ENCODE measurements around the gene CHKB. TPM values are rescaled to one million over a fixed set of nuclear protein-coding genes. Genes with fewer than 3 reads are reported as not detected.

Gene CHKB
- total RNA-seq, 5 donors from 2014 or later (not counting 1 experiment from before 2014, with no cell fraction given) = 151 to 209 (median 203) TPM

DNA sequence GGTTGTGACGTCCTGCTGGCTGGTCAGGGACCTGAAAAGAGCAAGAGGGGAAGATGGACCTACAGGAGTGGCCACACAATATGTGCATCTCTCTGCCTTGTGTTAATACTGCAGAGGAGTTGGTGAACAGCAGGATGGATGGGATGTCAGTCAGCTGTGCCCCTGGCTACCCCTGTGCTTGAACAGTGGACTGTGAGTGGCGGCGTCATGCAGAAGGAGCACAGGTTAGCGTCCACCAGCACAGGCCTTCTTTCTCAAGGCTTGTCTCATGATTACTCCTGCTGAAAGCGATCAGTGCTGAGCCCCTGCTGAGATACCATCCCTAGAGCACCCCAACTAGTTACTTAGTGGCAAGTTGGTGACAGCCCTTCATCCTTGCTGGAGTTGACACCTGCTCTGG is 3.8 kb upstream of the CHKB start:
- 96% methylated on average over 3 of the region's 5 CpGs for WGBS (ENCODE audit: insufficient coverage)
- Mint-ChIP-seq H3K4me3 (no peak overlapping the region), H3K9me3 (no peaks in the 10 kb centered on the region), H3K27me3 (no peaks in the 10 kb centered on the region), H3K36me3 (peaks cover 4% of the 10 kb centered on the region), H3K4me1 (peaks cover 12 to 17% (median 12%) of the 10 kb centered on the region in 3 donors), H3K27ac (no peak overlapping the region)
- H3K4me3 ChIP-seq (ENCODE audit: control insufficient read depth in 1 of 2, extremely low read depth in 1 of 2, low read length in 1 of 2) = no peak overlapping the region
- no peaks in the 10 kb centered on the region for H3K9me3 ChIP-seq
- ChIA-PET POLR2A (no interaction called here), CTCF (no interaction called here)
- no peaks in the 10 kb centered on the region for H3K27me3 ChIP-seq (replicated peaks in 1 of 2; ENCODE audit: control insufficient read depth in 2 of 2, extremely low read depth in 1 of 2, insufficient read depth in 2 of 2, low read length in 1 of 2)
- no peak for DNase-seq
- no peak for ATAC-seq (replicated peaks in 1 of 4)
- H3K36me3 ChIP-seq (ENCODE audit: control insufficient read depth in 2 of 2, extremely low read depth in 1 of 2, insufficient read depth in 1 of 2, low read length in 1 of 2) = no peaks in the 10 kb centered on the region
- H3K4me1 ChIP-seq (ENCODE audit: control insufficient read depth in 1 of 2, extremely low read depth in 1 of 2, insufficient read depth in 2 of 2, low read length in 2 of 2) = peaks cover 7 to 17% of the 10 kb centered on the region in 2 experiments
- H3K27ac ChIP-seq (ENCODE audit: low read length) = no peak overlapping the region

- CTCF ChIA-PET = no interaction called here
- peaks cover 8 to 22% of the 10 kb centered on the region in 2 experiments for H3K4me1 ChIP-seq (ENCODE audit: control insufficient read depth in 1 of 2, extremely low read depth in 1 of 2, insufficient read depth in 2 of 2, low read length in 2 of 2)
- peaks cover 11 to 23% (median 15%) of the 10 kb centered on the region in 3 donors for H3K4me1 Mint-ChIP-seq
- no peaks in the 10 kb centered on the region for H3K36me3 Mint-ChIP-seq
- ATAC-seq (replicated peaks in 1 of 4) = no peak
- 98% methylated on average over 7 of the region's 8 CpGs for WGBS (ENCODE audit: insufficient coverage)
- no peak overlapping the region for H3K27ac Mint-ChIP-seq
- no peak overlapping the region for H3K4me3 ChIP-seq (ENCODE audit: control insufficient read depth in 1 of 2, extremely low read depth in 1 of 2, low read length in 1 of 2)
- H3K4me3 Mint-ChIP-seq = no peak overlapping the region
- POLR2A ChIA-PET = no interaction called here
- no peaks in the 10 kb centered on the region for H3K9me3 Mint-ChIP-seq
- H3K27me3 Mint-ChIP-seq = no peaks in the 10 kb centered on the region
- no peaks in the 10 kb centered on the region for H3K27me3 ChIP-seq (replicated peaks in 1 of 2; ENCODE audit: control insufficient read depth in 2 of 2, extremely low read depth in 1 of 2, insufficient read depth in 2 of 2, low read length in 1 of 2)
- no peak for DNase-seq
- H3K36me3 ChIP-seq (ENCODE audit: control insufficient read depth in 2 of 2, extremely low read depth in 1 of 2, insufficient read depth in 1 of 2, low read length in 1 of 2) = no peaks in the 10 kb centered on the region
- no peaks in the 10 kb centered on the region for H3K9me3 ChIP-seq
- H3K27ac ChIP-seq (ENCODE audit: low read length) = no peak overlapping the region
Measured at GRCh38 chr22:50585781-50586180, 3.1 kb upstream of the CHKB start.

- Histone ChIP-seq H3K9me3 (no peaks in the 10 kb centered on the region), H3K27me3 (replicated peaks in 1 of 2; ENCODE audit: control insufficient read depth in 2 of 2, extremely low read depth in 1 of 2, insufficient read depth in 2 of 2, low read length in 1 of 2) (no peaks in the 10 kb centered on the region), H3K27ac (ENCODE audit: low read length) (no peak overlapping the region), H3K4me1 (ENCODE audit: control insufficient read depth in 1 of 2, extremely low read depth in 1 of 2, insufficient read depth in 2 of 2, low read length in 2 of 2) (peaks cover 8 to 22% of the 10 kb centered on the region in 2 experiments), H3K4me3 (ENCODE audit: control insufficient read depth in 1 of 2, extremely low read depth in 1 of 2, low read length in 1 of 2) (no peak overlapping the region), H3K36me3 (ENCODE audit: control insufficient read depth in 2 of 2, extremely low read depth in 1 of 2, insufficient read depth in 1 of 2, low read length in 1 of 2) (peaks cover 0 to 2% of the 10 kb centered on the region in 2 donors)
- Mint-ChIP-seq H3K4me1 (peaks cover 8 to 27% (median 19%) of the 10 kb centered on the region in 3 donors), H3K9me3 (no peaks in the 10 kb centered on the region), H3K27ac (no peak overlapping the region), H3K36me3 (peaks cover 3% of the 10 kb centered on the region), H3K4me3 (peak overlapping the region in 1 of 3 donors; percentile 39), H3K27me3 (no peaks in the 10 kb centered on the region)
- WGBS (ENCODE audit: insufficient coverage) = 96% methylated on average over 3 of the region's 3 CpGs
- ATAC-seq (replicated peaks in 1 of 4) (no peak), DNase-seq (no peak)
- ChIA-PET POLR2A (no interaction called here), CTCF (interaction anchor here in 1 of 2 donors (0.6 to 1.4 kb wide), 2 partner anchors 22 to 35 kb away, joined by 3 read pairs; partner anchors contain the start of gene SYCE3)
Measured at GRCh38 chr22:50585238-50585637, 2.6 kb upstream of the CHKB start.

GRCh38 chr22:50584106-50585096 is 1.8 kb upstream of the CHKB start:
- Histone ChIP-seq H3K4me1 (ENCODE audit: control insufficient read depth in 1 of 2, extremely low read depth in 1 of 2, insufficient read depth in 2 of 2, low read length in 2 of 2) (peaks cover 8 to 22% of the 10 kb centered on the region in 2 experiments), H3K9me3 (no peaks in the 10 kb centered on the region), H3K27me3 (replicated peaks in 1 of 2; ENCODE audit: control insufficient read depth in 2 of 2, extremely low read depth in 1 of 2, insufficient read depth in 2 of 2, low read length in 1 of 2) (no peaks in the 10 kb centered on the region), H3K27ac (ENCODE audit: low read length) (no peak overlapping the region), H3K4me3 (ENCODE audit: control insufficient read depth in 1 of 2, extremely low read depth in 1 of 2, low read length in 1 of 2) (no peak overlapping the region), H3K36me3 (ENCODE audit: control insufficient read depth in 2 of 2, extremely low read depth in 1 of 2, insufficient read depth in 1 of 2, low read length in 1 of 2) (peaks cover 0 to 2% of the 10 kb centered on the region in 2 donors)
- H3K27ac Mint-ChIP-seq = no peak overlapping the region
- no peak for DNase-seq
- peaks cover 12% of the 10 kb centered on the region for H3K36me3 Mint-ChIP-seq
- no peak for ATAC-seq (replicated peaks in 1 of 4)
- ChIA-PET CTCF (interaction anchor here in 1 of 2 donors (0.6 to 1.4 kb wide), 2 partner anchors 21 to 36 kb away, joined by 3 read pairs; partner anchors contain the start of gene SYCE3), POLR2A (no interaction called here)
- peaks cover 17 to 33% (median 25%) of the 10 kb centered on the region in 3 donors for H3K4me1 Mint-ChIP-seq
- H3K9me3 Mint-ChIP-seq = no peaks in the 10 kb centered on the region
- WGBS (ENCODE audit: insufficient coverage) = 98% methylated on average over 13 of the region's 23 CpGs
- no peaks in the 10 kb centered on the region for H3K27me3 Mint-ChIP-seq
- H3K4me3 Mint-ChIP-seq = peak overlapping the region; percentile 84 to 93 (median 91)

- peaks cover 0 to 7% of the 10 kb centered on the region in 2 donors for H3K36me3 ChIP-seq (ENCODE audit: control insufficient read depth in 2 of 2, extremely low read depth in 1 of 2, insufficient read depth in 1 of 2, low read length in 1 of 2)
- Mint-ChIP-seq H3K4me1 (peaks cover 17 to 33% (median 25%) of the 10 kb centered on the region in 3 donors), H3K27ac (peak overlapping the region; percentile 82 to 85), H3K4me3 (peak overlapping the region; percentile 84 to 93 (median 91)), H3K36me3 (peaks cover 12% of the 10 kb centered on the region), H3K27me3 (no peaks in the 10 kb centered on the region), H3K9me3 (no peaks in the 10 kb centered on the region)
- ChIA-PET POLR2A (no interaction called here), CTCF (interaction anchor here in 1 of 2 donors (1.1 to 1.6 kb wide), 2 partner anchors 38 to 58 kb away, joined by 3 to 5 read pairs; partner anchors contain the start of genes KLHDC7B and SCO2)
- H3K4me3 ChIP-seq (ENCODE audit: control insufficient read depth in 1 of 2, extremely low read depth in 1 of 2, low read length in 1 of 2) = peak overlapping the region; percentile 67 to 75
- ATAC-seq (replicated peaks in 1 of 4) = peak; percentile 17 to 27 (median 21)
- no peaks in the 10 kb centered on the region for H3K27me3 ChIP-seq (replicated peaks in 1 of 2; ENCODE audit: control insufficient read depth in 2 of 2, extremely low read depth in 1 of 2, insufficient read depth in 2 of 2, low read length in 1 of 2)
- H3K27ac ChIP-seq (ENCODE audit: low read length) = peak overlapping the region; percentile 22
- no peak for DNase-seq
- 9% methylated on average over 33 of the region's 37 CpGs for WGBS (ENCODE audit: insufficient coverage)
- H3K4me1 ChIP-seq (ENCODE audit: control insufficient read depth in 1 of 2, extremely low read depth in 1 of 2, insufficient read depth in 2 of 2, low read length in 2 of 2) = peaks cover 8 to 25% of the 10 kb centered on the region in 2 experiments
- no peaks in the 10 kb centered on the region for H3K9me3 ChIP-seq
Measured at GRCh38 chr22:50583294-50583861, 729 bp upstream of the CHKB start.

DNA sequence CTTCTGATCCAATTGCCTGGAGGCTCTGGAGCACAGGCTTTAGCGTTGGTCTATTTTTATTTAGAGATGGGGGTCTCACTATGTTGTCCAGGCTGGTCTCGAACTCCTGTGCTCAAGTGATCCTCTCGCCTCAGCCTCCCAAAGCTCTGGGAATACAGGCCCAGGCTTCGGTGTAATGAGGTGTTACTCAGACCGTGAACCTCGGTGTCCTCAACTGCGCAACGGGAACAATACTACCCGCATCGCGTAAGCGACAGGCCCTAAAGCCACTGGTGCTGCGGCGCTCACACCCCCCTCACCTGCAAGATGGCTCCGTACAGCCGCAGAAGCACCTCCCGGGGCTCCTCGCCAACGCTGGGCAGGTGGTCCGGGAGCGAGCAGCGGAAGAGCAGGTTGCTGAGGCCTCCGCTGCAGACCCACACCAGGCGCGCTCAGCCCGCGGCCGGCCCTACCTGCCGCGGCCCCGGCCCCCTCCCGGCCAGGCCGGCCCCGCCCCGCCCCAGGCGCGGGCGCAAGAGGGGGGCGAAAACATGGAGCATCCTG is 628 bp downstream of the CHKB start:
- Mint-ChIP-seq H3K27me3 (no peaks in the 10 kb centered on the region), H3K27ac (peak overlapping the region; percentile 65 to 82), H3K4me3 (peak overlapping the region; percentile 84 to 93 (median 91)), H3K4me1 (peaks cover 24 to 40% (median 31%) of the 10 kb centered on the region in 3 donors), H3K36me3 (peaks cover 12% of the 10 kb centered on the region), H3K9me3 (no peaks in the 10 kb centered on the region)
- Histone ChIP-seq H3K27ac (ENCODE audit: low read length) (peak overlapping the region; percentile 81), H3K4me3 (ENCODE audit: control insufficient read depth in 1 of 2, extremely low read depth in 1 of 2, low read length in 1 of 2) (peak overlapping the region; percentile 68 to 75), H3K9me3 (no peaks in the 10 kb centered on the region), H3K36me3 (ENCODE audit: control insufficient read depth in 2 of 2, extremely low read depth in 1 of 2, insufficient read depth in 1 of 2, low read length in 1 of 2) (peaks cover 0 to 7% of the 10 kb centered on the region in 2 donors), H3K4me1 (ENCODE audit: control insufficient read depth in 1 of 2, extremely low read depth in 1 of 2, insufficient read depth in 2 of 2, low read length in 2 of 2) (peaks cover 8 to 37% of the 10 kb centered on the region in 2 experiments), H3K27me3 (replicated peaks in 1 of 2; ENCODE audit: control insufficient read depth in 2 of 2, extremely low read depth in 1 of 2, insufficient read depth in 2 of 2, low read length in 1 of 2) (no peaks in the 10 kb centered on the region)
- DNase-seq = peak in 23 of 35 experiments; percentile 15 to 55 (median 26)
- POLR2A ChIA-PET = interaction anchor here (0.5 to 0.6 kb wide), 2 partner anchors 47 to 56 kb away, joined by 3 to 6 read pairs; no protein-coding TSS in a partner anchor
- WGBS (ENCODE audit: insufficient coverage) = 3% methylated on average over 35 of the region's 39 CpGs
- ATAC-seq (replicated peaks in 1 of 4) = peak in 1 of 4 experiments; percentile 2
- CTCF ChIA-PET = interaction anchor here in 1 of 2 donors (0.6 to 1.6 kb wide), 3 partner anchors 32 to 57 kb away, joined by 3 to 5 read pairs (median 4); partner anchors contain the start of gene SCO2

All from T-cell (primary cell).